ENCODE data around the gene RETREG1. TPM values are rescaled to one million over a fixed set of nuclear protein-coding genes. Genes with fewer than 3 reads are reported as not detected.
"Not testable (repeated sequence)": the region's sequence is repeated elsewhere in the genome, so short reads cannot be mapped to it uniquely, and the experiment has no call there.

RETREG1 gene
- total RNA-seq, 1 donor from 2014 or later = 2.9 TPM

- no peak overlapping the region for H3K27ac ChIP-seq
- no peaks in the 10 kb centered on the region for H3K27me3 ChIP-seq
- no peak for TF ChIP-seq CTCF (IDR thresholded peaks at IDR 0.05)
- intact Hi-C loops (cut with DNase I) = no loop called here
- no peaks in the 10 kb centered on the region for H3K36me3 ChIP-seq
- H3K4me3 ChIP-seq = no peak overlapping the region
- H3K9me3 ChIP-seq = peaks cover 0 to 4% of the 10 kb centered on the region in 2 donors
- H3K4me1 ChIP-seq = no peaks in the 10 kb centered on the region
- DNase-seq (ENCODE audit: low spot score in 2 of 2) = no peak
Measured at GRCh38 chr5:16661713-16662112, 44.9 kb upstream of the RETREG1 start.

- DNase-seq (ENCODE audit: low spot score in 2 of 2) = no peak
- H3K27ac ChIP-seq = no peak overlapping the region
- intact Hi-C loops (cut with DNase I) = no loop called here
- no peaks in the 10 kb centered on the region for H3K4me1 ChIP-seq
- H3K36me3 ChIP-seq = no peaks in the 10 kb centered on the region
- H3K9me3 ChIP-seq = peaks cover 0 to 4% of the 10 kb centered on the region in 2 donors
- H3K27me3 ChIP-seq = no peaks in the 10 kb centered on the region
- H3K4me3 ChIP-seq = no peak overlapping the region
- no peak for TF ChIP-seq CTCF (IDR thresholded peaks at IDR 0.05)
Measured at GRCh38 chr5:16660982-16661381, 44.2 kb upstream of the RETREG1 start.

- no peaks in the 10 kb centered on the region for H3K4me1 ChIP-seq
- H3K36me3 ChIP-seq = no peaks in the 10 kb centered on the region
- no peak for DNase-seq (ENCODE audit: low spot score in 2 of 2)
Measured at GRCh38 chr5:16659536-16659935, 42.7 kb upstream of the RETREG1 start.

GRCh38 chr5:16656561-16657191, 39.9 kb upstream of the RETREG1 start:
- Histone ChIP-seq H3K4me1 (no peaks in the 10 kb centered on the region), H3K9me3 (peaks cover 0 to 4% of the 10 kb centered on the region in 2 donors), H3K4me3 (no peak overlapping the region), H3K27ac (peak overlapping the region in 1 of 2 donors; percentile 27), H3K27me3 (no peaks in the 10 kb centered on the region), H3K36me3 (no peaks in the 10 kb centered on the region)
- no peak for DNase-seq (ENCODE audit: low spot score in 2 of 2)
- intact Hi-C loops (cut with DNase I) = no loop called here
- no peak for TF ChIP-seq CTCF (IDR thresholded peaks at IDR 0.05)

More at GRCh38 chr5:16659536-16659935, 42.7 kb upstream of the RETREG1 start:
- no peak overlapping the region for H3K27ac ChIP-seq
- TF ChIP-seq CTCF (IDR thresholded peaks at IDR 0.05) = no peak
- intact Hi-C loops (cut with DNase I) = no loop called here
- H3K27me3 ChIP-seq = no peaks in the 10 kb centered on the region
- H3K4me3 ChIP-seq = no peak overlapping the region
- peaks cover 0 to 4% of the 10 kb centered on the region in 2 donors for H3K9me3 ChIP-seq

GRCh38 chr5:16654647-16655334, 38.0 kb upstream of the RETREG1 start:
- Histone ChIP-seq H3K4me3 (no peak overlapping the region), H3K36me3 (no peaks in the 10 kb centered on the region), H3K4me1 (no peaks in the 10 kb centered on the region), H3K27ac (no peak overlapping the region), H3K27me3 (no peaks in the 10 kb centered on the region), H3K9me3 (peaks cover 0 to 4% of the 10 kb centered on the region in 2 donors)
- TF ChIP-seq CTCF (IDR thresholded peaks at IDR 0.05) = no peak
- no peak for DNase-seq (ENCODE audit: low spot score in 2 of 2)
- intact Hi-C loops (cut with DNase I) = no loop called here

GRCh38 chr5:16648739-16649138, 31.9 kb upstream of the RETREG1 start:
- H3K36me3 ChIP-seq; intact Hi-C loops (cut with DNase I); H3K27ac ChIP-seq; H3K4me1 ChIP-seq; DNase-seq (ENCODE audit: low spot score in 2 of 2); H3K9me3 ChIP-seq; H3K4me3 ChIP-seq; H3K27me3 ChIP-seq: not testable (repeated sequence)
